GM18867 (cell line): ENCODE measurements around the gene VPS11.
"Not testable (repeated sequence)": the region's sequence is repeated elsewhere in the genome, so short reads cannot be mapped to it uniquely, and the experiment has no call there.

Source experiments
- ATAC-seq: cut with Tn5 transposase; IDR thresholded peaks from one replicate; pipeline ENCODE4 v1.9.1; 2021; ENCODE audit warnings: mild to moderate bottlenecking, moderate library complexity; ENCODE audit not compliant: unreplicated experiment

VPS11 gene

GRCh38 chr11:119067371-119068222 lies at the start of gene VPS11:
Gene VPS11 (plus strand): TSS chr11:119067818. CDS start chr11:119067824, 6 bp downstream.
- peak; percentile 91 for ATAC-seq

- ATAC-seq = peak; percentile 84
Measured at GRCh38 chr11:119018074-119018938, 49.3 kb upstream of the VPS11 start, which contains the start of the genes RPS25 and TRAPPC4. Gene RPS25 (minus strand): TSS chr11:119018343. CDS start chr11:119018284, 59 bp downstream. Gene TRAPPC4 (plus strand): TSS chr11:119018766. CDS start chr11:119018796, 30 bp downstream.

GRCh38 chr11:119019996-119020395 lies 47.6 kb upstream of the VPS11 start:
- ATAC-seq = no peak

- ATAC-seq = no peak
Measured at GRCh38 chr11:119021631-119022030, 46.0 kb upstream of the VPS11 start.

- no peak for ATAC-seq
Measured at GRCh38 chr11:119023741-119024140, 43.9 kb upstream of the VPS11 start.

- no peak for ATAC-seq
Measured at GRCh38 chr11:119024430-119025098, 43.1 kb upstream of the VPS11 start.

- ATAC-seq = no peak
Measured at GRCh38 chr11:119025099-119025473, 42.5 kb upstream of the VPS11 start.

GRCh38 chr11:119025541-119025940 lies 42.1 kb upstream of the VPS11 start:
- no peak for ATAC-seq

GRCh38 chr11:119025978-119026766 lies 41.4 kb upstream of the VPS11 start:
- no peak for ATAC-seq

- ATAC-seq = no peak
Measured at GRCh38 chr11:119026970-119027369, 40.6 kb upstream of the VPS11 start.

GRCh38 chr11:119027561-119028345 lies 39.9 kb upstream of the VPS11 start:
- ATAC-seq = no peak

- ATAC-seq = no peak
Measured at GRCh38 chr11:119028346-119029068, 39.1 kb upstream of the VPS11 start.

GRCh38 chr11:119029069-119029339 lies 38.6 kb upstream of the VPS11 start:
- ATAC-seq = no peak

GRCh38 chr11:119029340-119030028 lies 38.1 kb upstream of the VPS11 start:
- ATAC-seq = peak; percentile 24

GRCh38 chr11:119030029-119030328 lies 37.6 kb upstream of the VPS11 start:
- ATAC-seq = peak; percentile 2

GRCh38 chr11:119030329-119031047 lies 37.1 kb upstream of the VPS11 start, which contains the start of gene SLC37A4:
Gene SLC37A4 (minus strand): TSS chr11:119030877.
- ATAC-seq = peak; percentile 84

GRCh38 chr11:119031912-119032280 lies 35.7 kb upstream of the VPS11 start:
- ATAC-seq = no peak

- ATAC-seq = not testable (repeated sequence)
Measured at GRCh38 chr11:119033421-119033820, 34.2 kb upstream of the VPS11 start.
